ENCODE data around the gene KRTAP17-1.

DNA sequence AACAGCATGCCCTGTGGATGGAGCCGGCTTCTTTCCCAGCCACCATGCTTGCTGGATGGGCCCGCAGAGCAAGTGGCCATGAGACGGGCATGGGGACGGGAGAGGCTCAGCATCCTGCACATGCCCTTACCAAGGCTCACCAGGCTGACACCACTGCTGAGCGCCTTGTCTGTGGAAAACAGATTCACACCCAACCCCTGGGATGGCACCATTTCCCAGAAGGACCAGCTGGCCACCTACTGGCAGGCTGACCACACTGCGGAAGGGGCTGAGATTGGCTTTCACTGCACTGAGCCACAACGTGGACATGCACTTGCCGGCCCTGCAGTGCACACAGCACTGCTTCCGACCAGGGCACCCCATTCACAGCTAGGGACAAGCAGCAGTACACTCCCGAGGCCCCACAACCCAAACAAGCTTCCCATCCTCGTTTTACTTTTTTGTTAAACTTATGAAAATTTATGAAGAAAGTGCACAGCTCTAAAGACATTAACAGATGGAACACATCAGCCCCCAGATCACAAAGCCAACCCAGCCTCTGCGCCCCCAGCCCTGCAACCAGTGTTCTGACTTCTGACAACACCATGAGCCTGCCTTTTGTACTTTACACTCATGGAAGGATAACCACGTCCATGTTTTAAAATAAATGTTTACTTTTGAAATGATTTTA, 13.9 kb upstream of the KRTAP17-1 start:
- TF ChIP-seq POLR2AphosphoS5 (IDR thresholded peaks at IDR 0.05; ENCODE audit: low read depth, low read length) (no peak), POLR2A (IDR thresholded peaks at IDR 0.05; ENCODE audit: low read depth, low read length) (no peak), TAF1 (IDR thresholded peaks at IDR 0.05; ENCODE audit: low read depth, low read length) (no peak)

Data from GM12891 (cell line).